ENCODE measurements around the gene HOXA7. TPM values are rescaled to one million over a fixed set of nuclear protein-coding genes. Genes with fewer than 3 reads are reported as not detected.

The HOXA7 gene
- total and polyA plus RNA-seq, 2 experiments from 2014 or later = 0.24 TPM; not detected in 1

GRCh38 chr7:27112955-27113949 lies 43.2 kb downstream of the HOXA7 start:
- DNase-seq (ENCODE audit: low spot score) (peak; percentile 84), ATAC-seq (peak; percentile 18)
- no peaks in the 10 kb centered on the region for H3K79me2 ChIP-seq (replicated peaks; ENCODE audit: insufficient read depth)
- peaks cover 49% of the 10 kb centered on the region for H3F3A ChIP-seq (replicated peaks; ENCODE audit: low read depth)
- Mint-ChIP-seq H3K36me3 (ENCODE audit: low read depth) (no peaks in the 10 kb centered on the region), H3K27me3 (ENCODE audit: insufficient read depth, low read depth, poor library complexity) (peaks cover 95% of the 10 kb centered on the region), H3K27ac (no peak overlapping the region), H3K9me3 (peaks cover 12% of the 10 kb centered on the region; the same call in 2 of the 3 replicates), H3K4me1 (peaks cover 18% of the 10 kb centered on the region), H3K4me3 (peak overlapping the region; percentile 59)
- no peak overlapping the region for H3K27ac ChIP-seq (ENCODE audit: low read depth)
- H3K4me3 ChIP-seq = peak overlapping the region; percentile 48
- H3K4me2 ChIP-seq = peak overlapping the region; percentile 76
- no peak overlapping the region for H2AFZ ChIP-seq
- TF ChIP-seq EZH2 (IDR thresholded peaks at IDR 0.05; ENCODE audit: low read depth, unreplicated experiment) = peak; percentile 99
- TF ChIP-seq CREB1 (CRISPR knock-in tag; IDR thresholded peaks at IDR 0.05; ENCODE audit: low read depth) = no peak
- no peak for TF ChIP-seq ETS1 (IDR thresholded peaks at IDR 0.05)
- peak; percentile 98 for TF ChIP-seq EZH2phosphoT487 (IDR thresholded peaks at IDR 0.05; ENCODE audit: unreplicated experiment)
- TF ChIP-seq ZNF462 (CRISPR knock-in tag; IDR thresholded peaks at IDR 0.05) = no peak
- H3K9me2 ChIP-seq (ENCODE audit: insufficient read depth) = no peaks in the 10 kb centered on the region
- peaks cover 32% of the 10 kb centered on the region for H3K4me1 ChIP-seq (ENCODE audit: insufficient read depth)
- no peaks in the 10 kb centered on the region for H3K36me3 ChIP-seq (ENCODE audit: insufficient read depth)
- peaks cover 97% of the 10 kb centered on the region for H3K27me3 ChIP-seq (ENCODE audit: insufficient read depth)
- peaks cover 71% of the 10 kb centered on the region for H4K20me1 ChIP-seq (replicated peaks; ENCODE audit: insufficient read depth)

Data from GM23338 (cell line).